NB4 (cell line): ENCODE measurements around the gene SETDB1.

Source experiments
- CTCF ChIP-seq: IDR thresholded peaks from one replicate; pipeline ENCODE4 v1.5.1; 2012; ENCODE audit warnings: low read depth, low read length
- POLR2A ChIP-seq: IDR thresholded peaks from 2 replicates; pipeline ENCODE4 v1.6.1; 2011; ENCODE audit warnings: mild to moderate bottlenecking; ENCODE audit not compliant: insufficient read length; ENCODE audit errors: extremely low read depth

- TF ChIP-seq CTCF, result no peak
- no peak for TF ChIP-seq POLR2A
Observed at GRCh38 chr1:150995460-150995859, 69.3 kb downstream of the SETDB1 start.
